K562 (cell line): Measurements from ENCODE around the gene ARHGAP4. TPM values are rescaled to one million over a fixed set of nuclear protein-coding genes. Genes with fewer than 3 reads are reported as not detected.
A peak's percentile ranks its signal among the peaks of the same experiment; 100 is the strongest.

ENCODE experiments used
- BCOR ChIP-seq: fragments of 450-650 bp; IDR thresholded peaks from 2 replicates; pipeline ENCODE4 v1.6.1; 2016
- BRCA1 ChIP-seq, 2 experiments: fragments of 450-650 bp in 1 of 2; sonication (generic) in 1 of 2; formaldehyde crosslinking in 1 of 2; IDR thresholded peaks; 2 replicates each; pipeline versions ENCODE4 v1.5.0 to v1.6.1; 2017 to 2020; ENCODE audit warnings: mild to moderate bottlenecking in 1 of 2, missing genetic modification reagents in 1 of 2
- BRD4 ChIP-seq: fragments of 200-600 bp; sonication (generic); IDR thresholded peaks from 2 replicates; pipeline ENCODE4 v1.6.1; 2017; ENCODE audit warnings: inconsistent platforms
- CBX2 ChIP-seq: fragments of 200-600 bp; sonication (generic); IDR thresholded peaks from one replicate; pipeline ENCODE4 v1.6.1; 2012; ENCODE audit warnings: mild to moderate bottlenecking, low read length, inconsistent platforms; ENCODE audit not compliant: insufficient read depth, poor library complexity, severe bottlenecking
- CBX8 ChIP-seq: fragments of 200-600 bp; sonication (generic); IDR thresholded peaks from 2 replicates; pipeline ENCODE4 v1.6.1; 2012; ENCODE audit warnings: borderline replicate concordance, mixed run types, low read depth, mild to moderate bottlenecking, moderate library complexity, mixed read lengths, low read length, control low read depth, inconsistent platforms; ENCODE audit not compliant: poor library complexity, severe bottlenecking; ENCODE audit errors: extremely low read depth
- CREM ChIP-seq: IDR thresholded peaks from 2 replicates; pipeline ENCODE4 v1.6.1; 2014; ENCODE audit warnings: antibody characterized with exemption, low read depth
- EWSR1 ChIP-seq: fragments of 450-650 bp; IDR thresholded peaks from 2 replicates; pipeline ENCODE4 v1.6.1; 2018; ENCODE audit warnings: borderline replicate concordance, mild to moderate bottlenecking, low read depth, moderate library complexity; ENCODE audit not compliant: partially characterized antibody
- GATAD2B ChIP-seq: fragments of 450-650 bp; IDR thresholded peaks from 2 replicates; pipeline ENCODE4 v1.6.1; 2017; ENCODE audit warnings: mild to moderate bottlenecking, borderline replicate concordance
- GTF2E2 ChIP-seq: fragments of 200-800 bp; sonication (Bioruptor generic); IDR thresholded peaks from 2 replicates; pipeline ENCODE4 v1.6.1; 2016; ENCODE audit warnings: missing genetic modification characterization, missing compliant biosample characterization
- HMG20B ChIP-seq: fragments of 250-450 bp; sonication (Bioruptor Pico); IDR thresholded peaks from 2 replicates; pipeline ENCODE4 v1.5.0; 2021; ENCODE audit warnings: mild to moderate bottlenecking
- ILF3 ChIP-seq: fragments of 450-650 bp; IDR thresholded peaks from 2 replicates; pipeline ENCODE4 v1.6.1; 2018; ENCODE audit warnings: antibody characterized with exemption, mild to moderate bottlenecking, moderate library complexity, borderline replicate concordance
- NFATC3 ChIP-seq: fragments of 450-650 bp; IDR thresholded peaks from 2 replicates; pipeline ENCODE4 v1.6.1; 2017; ENCODE audit warnings: mild to moderate bottlenecking
- NFRKB ChIP-seq: fragments of 450-650 bp; IDR thresholded peaks from 2 replicates; pipeline ENCODE4 v1.6.1; 2016; ENCODE audit warnings: low read depth
- PRMT5 ChIP-seq: sonication (generic); formaldehyde crosslinking; IDR thresholded peaks from 2 replicates; pipeline ENCODE4 v1.5.0; 2020; ENCODE audit warnings: missing genetic modification reagents
- RBM17 ChIP-seq: fragments of 200-400 bp; formaldehyde crosslinking; IDR thresholded peaks from 2 replicates; pipeline ENCODE4 v1.6.1; 2017; ENCODE audit warnings: low read depth, mild to moderate bottlenecking, low read length, borderline replicate concordance
- TRIM28 ChIP-seq: fragments of 450-650 bp; IDR thresholded peaks from 2 replicates; pipeline ENCODE4 v1.6.1; 2017
- ZNF134 ChIP-seq: fragments of 250-450 bp; sonication (Bioruptor Pico); conservative IDR thresholded peaks from 2 replicates; pipeline ENCODE4 v1.4.0; 2020
- ZNF197 ChIP-seq: fragments of 200-800 bp; sonication (Bioruptor generic); IDR thresholded peaks from 2 replicates; pipeline ENCODE4 v1.6.1; 2016; ENCODE audit warnings: low read depth, missing genetic modification characterization, missing compliant biosample characterization
- ZNF445 ChIP-seq: fragments of 250-450 bp; sonication (Bioruptor Pico); IDR thresholded peaks from 2 replicates; pipeline ENCODE4 v1.4.0; 2020; ENCODE audit warnings: low read depth, mild to moderate bottlenecking, moderate library complexity
- ZNF507 ChIP-seq: conservative IDR thresholded peaks from 2 replicates; pipeline ENCODE4 v1.6.1; 2017; ENCODE audit warnings: missing genetic modification characterization, missing compliant biosample characterization
- ZNF586 ChIP-seq: fragments of 450-650 bp; formaldehyde crosslinking; conservative IDR thresholded peaks from 2 replicates; pipeline ENCODE4 v1.4.0; 2020; ENCODE audit warnings: mild to moderate bottlenecking, moderate library complexity
- ZZZ3 ChIP-seq: fragments of 450-650 bp; IDR thresholded peaks from 2 replicates; pipeline ENCODE4 v1.6.1; 2016; ENCODE audit warnings: antibody characterized with exemption, mild to moderate bottlenecking, moderate library complexity
- polyA plus RNA-seq, 8 experiments: library from polyadenylated mRNA; depleted of rRNA in 4 of 8; stranded (reverse) in 5 of 8; unstranded in 3 of 8; fragments of >200 nt; fragmentation: Nextera tagmentation in 2 of 8; fragmentation: Illumina TruSeq in 1 of 8; extraction: Ambion mirVana in 2 of 8; extraction: Trizol in 1 of 8; gene quantifications; 2 replicates each; pipeline versions ENCODE4 v1.2.1 to v1.2.3, GENCODE V29; 2011 to 2014; ENCODE audit warnings: inconsistent platforms in 1 of 8, missing spikeins in 1 of 8
- total RNA-seq, 7 experiments: library from RNA; depleted of rRNA in 6 of 7; stranded (reverse); fragments of >200 nt in 6 of 7; fragmentation: Illumina TruSeq in 2 of 7; extraction: Trizol in 2 of 7; gene quantifications; 2 replicates each; pipeline versions ENCODE4 v1.2.1 to v1.2.3, GENCODE V29; 2011 to 2021; ENCODE audit warnings: low replicate concordance in 1 of 7
- TF ChIP-seq, protein P1 (sequence below): fragments of 450-650 bp; IDR thresholded peaks from 2 replicates; pipeline ENCODE4 v1.6.1; 2017; ENCODE audit warnings: antibody characterized with exemption, mild to moderate bottlenecking
- TF ChIP-seq, protein P2 (sequence below): fragments of 450-650 bp; conservative IDR thresholded peaks from 2 replicates; pipeline ENCODE4 v1.6.1; 2016; ENCODE audit warnings: missing genetic modification characterization, low read depth, mild to moderate bottlenecking, control low read depth, missing compliant biosample characterization

ARHGAP4 gene
- total and polyA plus RNA-seq, 9 of the 15 experiments (the other 6 are each of a cell fraction or from before 2014, with no cell fraction given) = 0.30 to 81.8 (median 13.5) TPM

DNA sequence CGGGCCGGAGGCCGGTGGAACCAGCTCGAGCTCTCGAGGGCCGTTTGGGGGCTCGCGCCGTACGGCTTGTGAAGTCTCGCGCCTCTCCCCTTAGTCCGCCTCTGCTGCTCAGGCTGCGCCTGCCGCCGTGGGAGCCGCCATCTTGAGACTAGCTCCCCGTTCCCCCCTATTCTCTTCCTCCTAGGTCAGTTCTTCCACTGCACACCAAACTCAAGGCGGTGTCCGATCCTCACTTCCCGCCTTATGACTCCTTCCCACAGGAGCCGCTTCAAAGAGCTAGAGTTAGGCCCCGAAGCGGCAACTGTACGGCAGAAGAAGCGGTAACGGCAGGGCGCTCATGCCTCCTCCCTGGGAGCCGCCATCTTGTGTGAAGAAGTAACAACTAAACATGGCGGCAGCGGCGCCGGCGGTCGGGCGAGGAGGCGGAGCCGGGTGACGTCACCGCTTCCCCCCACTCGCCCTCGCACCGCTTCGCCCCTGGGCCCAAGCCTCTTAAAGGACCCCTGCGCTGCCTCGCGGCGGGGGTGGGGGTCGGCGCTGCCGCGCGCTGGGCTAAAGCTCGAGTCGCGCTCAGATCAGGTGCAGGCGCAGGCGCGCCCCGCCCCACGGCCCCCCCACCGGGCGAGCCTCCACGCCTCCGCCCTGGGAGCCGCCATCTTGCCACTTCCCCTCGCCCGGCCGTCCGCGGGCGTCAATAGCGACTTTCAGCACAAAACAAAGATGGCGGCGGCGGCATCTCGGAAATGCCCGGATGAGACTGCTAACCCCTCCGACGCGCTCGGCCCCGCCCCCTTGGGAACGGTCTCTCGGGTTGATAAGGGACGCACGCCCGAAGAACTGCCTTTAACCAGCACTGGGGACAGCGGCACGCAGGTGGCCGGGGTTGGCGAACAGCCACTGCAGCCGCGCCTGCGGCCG, 45.6 kb upstream of the ARHGAP4 start, which contains the start of gene HCFC1 (continued):
- no peak for TF ChIP-seq ILF3
- no peak for TF ChIP-seq BCOR
- no peak for TF ChIP-seq HMG20B (CRISPR knock-in tag)
- TF ChIP-seq TRIM28 = no peak
- TF ChIP-seq EWSR1 = no peak
- TF ChIP-seq ZNF197 (CRISPR knock-in tag) = peak; percentile 85
- no peak for TF ChIP-seq BRCA1 (IDR thresholded peaks at IDR 0.05)
- TF ChIP-seq BRCA1 (CRISPR knock-in tag; IDR thresholded peaks at IDR 0.05) = no peak; the same call in 1 of the 2 replicates
- peak; percentile 94 for TF ChIP-seq NFRKB
- TF ChIP-seq GTF2E2 (tag) = peak; percentile 78; the same call in 1 of the 2 replicates
- TF ChIP-seq, protein P1, sequence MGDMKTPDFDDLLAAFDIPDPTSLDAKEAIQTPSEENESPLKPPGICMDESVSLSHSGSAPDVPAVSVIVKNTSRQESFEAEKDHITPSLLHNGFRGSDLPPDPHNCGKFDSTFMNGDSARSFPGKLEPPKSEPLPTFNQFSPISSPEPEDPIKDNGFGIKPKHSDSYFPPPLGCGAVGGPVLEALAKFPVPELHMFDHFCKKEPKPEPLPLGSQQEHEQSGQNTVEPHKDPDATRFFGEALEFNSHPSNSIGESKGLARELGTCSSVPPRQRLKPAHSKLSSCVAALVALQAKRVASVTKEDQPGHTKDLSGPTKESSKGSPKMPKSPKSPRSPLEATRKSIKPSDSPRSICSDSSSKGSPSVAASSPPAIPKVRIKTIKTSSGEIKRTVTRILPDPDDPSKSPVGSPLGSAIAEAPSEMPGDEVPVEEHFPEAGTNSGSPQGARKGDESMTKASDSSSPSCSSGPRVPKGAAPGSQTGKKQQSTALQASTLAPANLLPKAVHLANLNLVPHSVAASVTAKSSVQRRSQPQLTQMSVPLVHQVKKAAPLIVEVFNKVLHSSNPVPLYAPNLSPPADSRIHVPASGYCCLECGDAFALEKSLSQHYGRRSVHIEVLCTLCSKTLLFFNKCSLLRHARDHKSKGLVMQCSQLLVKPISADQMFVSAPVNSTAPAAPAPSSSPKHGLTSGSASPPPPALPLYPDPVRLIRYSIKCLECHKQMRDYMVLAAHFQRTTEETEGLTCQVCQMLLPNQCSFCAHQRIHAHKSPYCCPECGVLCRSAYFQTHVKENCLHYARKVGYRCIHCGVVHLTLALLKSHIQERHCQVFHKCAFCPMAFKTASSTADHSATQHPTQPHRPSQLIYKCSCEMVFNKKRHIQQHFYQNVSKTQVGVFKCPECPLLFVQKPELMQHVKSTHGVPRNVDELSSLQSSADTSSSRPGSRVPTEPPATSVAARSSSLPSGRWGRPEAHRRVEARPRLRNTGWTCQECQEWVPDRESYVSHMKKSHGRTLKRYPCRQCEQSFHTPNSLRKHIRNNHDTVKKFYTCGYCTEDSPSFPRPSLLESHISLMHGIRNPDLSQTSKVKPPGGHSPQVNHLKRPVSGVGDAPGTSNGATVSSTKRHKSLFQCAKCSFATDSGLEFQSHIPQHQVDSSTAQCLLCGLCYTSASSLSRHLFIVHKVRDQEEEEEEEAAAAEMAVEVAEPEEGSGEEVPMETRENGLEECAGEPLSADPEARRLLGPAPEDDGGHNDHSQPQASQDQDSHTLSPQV = peak; percentile 94
- TF ChIP-seq, protein P2, sequence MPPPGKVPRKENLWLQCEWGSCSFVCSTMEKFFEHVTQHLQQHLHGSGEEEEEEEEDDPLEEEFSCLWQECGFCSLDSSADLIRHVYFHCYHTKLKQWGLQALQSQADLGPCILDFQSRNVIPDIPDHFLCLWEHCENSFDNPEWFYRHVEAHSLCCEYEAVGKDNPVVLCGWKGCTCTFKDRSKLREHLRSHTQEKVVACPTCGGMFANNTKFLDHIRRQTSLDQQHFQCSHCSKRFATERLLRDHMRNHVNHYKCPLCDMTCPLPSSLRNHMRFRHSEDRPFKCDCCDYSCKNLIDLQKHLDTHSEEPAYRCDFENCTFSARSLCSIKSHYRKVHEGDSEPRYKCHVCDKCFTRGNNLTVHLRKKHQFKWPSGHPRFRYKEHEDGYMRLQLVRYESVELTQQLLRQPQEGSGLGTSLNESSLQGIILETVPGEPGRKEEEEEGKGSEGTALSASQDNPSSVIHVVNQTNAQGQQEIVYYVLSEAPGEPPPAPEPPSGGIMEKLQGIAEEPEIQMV (tag) = peak; percentile 34; the same call in 1 of the 2 replicates
- no peak for TF ChIP-seq CBX8
- TF ChIP-seq PRMT5 = no peak
- TF ChIP-seq ZNF586 (CRISPR knock-in tag) = no peak
- TF ChIP-seq NFATC3 = no peak
- peak; percentile 93 for TF ChIP-seq CREM
- no peak for TF ChIP-seq CBX2
- TF ChIP-seq GATAD2B = 0 out of 2 replicates have a peak, but pooled peaks have one; percentile 25
- TF ChIP-seq BRD4 = peak; percentile 98
- TF ChIP-seq ZNF507 (tag) = no peak
- no peak for TF ChIP-seq RBM17
- TF ChIP-seq ZZZ3 = no peak
- no peak for TF ChIP-seq ZNF134 (CRISPR knock-in tag)
- TF ChIP-seq ZNF445 (CRISPR knock-in tag) = no peak
